NCI-H2081 treated with DMSO at 0.1 percent for 48 hours (cell line): Measurements from ENCODE around the gene HNRNPA2B1.
"Not testable (repeated sequence)": the region's sequence is repeated elsewhere in the genome, so short reads cannot be mapped to it uniquely, and the experiment has no call there.

Experiments
- DNase-seq: peaks from one replicate; lab custom pipeline; 2025; lab: John Stamatoyannopoulos, UW

HNRNPA2B1 gene

DNA sequence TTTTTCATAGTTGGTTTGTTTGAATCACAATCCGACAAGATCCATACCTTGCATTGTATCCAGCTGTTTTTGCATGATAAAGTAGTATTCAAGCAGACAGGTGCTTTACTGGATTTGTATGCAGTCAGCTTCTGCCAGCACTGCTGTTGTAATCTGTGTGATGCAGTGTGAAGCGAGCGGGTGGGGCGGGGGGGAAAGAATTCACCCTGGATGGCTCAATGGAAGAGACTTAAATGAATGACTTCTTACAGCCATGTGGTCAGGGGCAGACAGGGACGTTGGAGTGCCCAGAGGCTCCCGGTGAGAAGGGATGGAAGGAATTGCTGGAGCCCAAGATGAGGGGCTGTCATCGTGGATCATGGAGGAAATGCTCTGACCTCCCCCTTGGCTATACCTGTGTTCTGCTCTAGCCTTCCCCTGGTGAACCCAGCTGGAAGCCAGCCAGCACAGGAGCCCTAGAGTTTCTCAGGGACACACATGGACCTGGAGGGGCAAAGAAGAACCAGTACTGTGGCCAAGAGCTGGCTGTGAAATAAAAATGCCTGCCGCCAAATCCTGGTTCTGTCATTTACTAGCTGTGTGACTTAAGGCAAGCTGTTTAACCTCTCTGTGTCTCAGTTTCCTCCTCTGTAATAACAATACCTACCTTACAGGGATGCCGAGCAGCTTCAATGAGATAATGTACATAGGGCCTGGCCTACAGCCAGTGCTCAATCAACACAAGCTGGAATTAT is 34.4 kb downstream of the HNRNPA2B1 start:
- DNase-seq = no peak

DNA sequence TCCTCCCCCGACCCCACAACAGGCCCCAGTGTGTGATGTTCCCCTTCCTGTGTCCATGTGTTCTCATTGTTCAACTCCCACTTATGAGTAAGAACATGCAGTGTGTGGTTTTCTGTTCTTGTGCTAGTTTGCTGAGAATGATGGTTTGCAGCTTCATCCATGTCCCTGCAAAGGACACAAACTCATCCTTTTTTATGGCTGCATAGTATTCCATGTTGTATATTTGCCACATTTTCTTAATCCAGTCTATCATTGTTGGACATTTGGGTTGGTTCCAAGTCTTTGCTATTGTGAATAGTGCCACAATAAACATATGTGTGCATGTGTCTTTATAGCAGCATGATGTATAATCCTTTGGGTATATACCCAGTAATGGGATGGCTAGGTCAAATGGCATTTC is 36.7 kb downstream of the HNRNPA2B1 start:
- DNase-seq = not testable (repeated sequence)

DNA sequence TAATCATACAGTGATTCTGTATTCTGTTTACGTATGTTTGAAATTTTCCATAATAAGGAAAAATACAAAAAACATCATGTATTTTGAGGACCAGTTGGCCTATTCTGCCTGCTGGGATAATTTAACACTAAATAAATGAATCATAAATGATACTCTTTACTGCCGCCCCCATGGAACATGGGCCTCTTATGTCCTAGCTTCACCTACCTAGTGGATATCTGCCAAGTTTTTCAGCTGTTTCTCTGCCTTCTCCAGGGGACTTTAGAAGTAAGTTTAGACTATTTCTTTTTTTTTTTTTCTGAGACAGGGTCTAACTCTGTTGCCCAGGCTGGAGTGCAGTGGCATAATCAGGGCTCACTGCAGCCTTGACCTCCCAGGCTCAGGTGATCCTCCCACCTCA is 38.1 kb downstream of the HNRNPA2B1 start:
- DNase-seq = no peak

DNA sequence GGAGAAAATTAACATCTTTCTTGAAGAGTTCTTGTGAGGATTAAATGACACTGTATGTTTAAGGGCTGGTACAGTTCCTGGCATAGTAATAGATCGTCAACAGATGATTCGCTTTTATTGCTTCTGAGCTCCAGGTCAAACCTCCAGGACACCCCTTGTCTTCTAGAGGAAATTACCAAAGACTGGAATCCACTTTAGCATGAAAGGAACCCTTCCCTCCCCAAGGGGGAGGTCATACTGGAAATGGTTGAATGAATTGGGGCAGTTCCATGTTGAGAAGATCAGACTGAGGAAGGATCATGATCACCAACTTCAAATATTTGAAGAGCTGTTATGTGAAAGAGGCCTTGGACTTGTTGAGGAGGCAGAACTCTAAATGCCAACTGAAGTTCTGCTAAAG is 39.6 kb downstream of the HNRNPA2B1 start:
- DNase-seq = no peak

DNA sequence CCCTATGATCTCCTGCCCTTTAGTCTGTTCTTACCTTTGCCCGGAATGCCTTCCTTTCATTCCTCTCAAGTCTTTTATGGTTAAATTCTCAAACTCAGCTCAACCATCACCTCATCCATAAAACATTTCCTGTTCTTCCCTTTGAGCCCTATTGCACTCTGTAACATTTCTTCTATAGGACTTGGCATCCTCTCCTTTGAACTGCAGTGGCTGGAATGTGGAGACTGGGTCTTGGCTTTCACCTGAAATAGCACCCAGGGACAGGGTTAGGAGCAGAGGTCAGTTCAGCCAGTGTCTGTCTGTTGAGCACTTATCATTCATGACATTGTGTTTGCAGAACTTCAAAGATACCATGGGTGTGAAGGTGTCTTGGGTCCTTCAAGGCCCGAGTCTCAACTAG is 41.3 kb downstream of the HNRNPA2B1 start:
- no peak for DNase-seq

DNA sequence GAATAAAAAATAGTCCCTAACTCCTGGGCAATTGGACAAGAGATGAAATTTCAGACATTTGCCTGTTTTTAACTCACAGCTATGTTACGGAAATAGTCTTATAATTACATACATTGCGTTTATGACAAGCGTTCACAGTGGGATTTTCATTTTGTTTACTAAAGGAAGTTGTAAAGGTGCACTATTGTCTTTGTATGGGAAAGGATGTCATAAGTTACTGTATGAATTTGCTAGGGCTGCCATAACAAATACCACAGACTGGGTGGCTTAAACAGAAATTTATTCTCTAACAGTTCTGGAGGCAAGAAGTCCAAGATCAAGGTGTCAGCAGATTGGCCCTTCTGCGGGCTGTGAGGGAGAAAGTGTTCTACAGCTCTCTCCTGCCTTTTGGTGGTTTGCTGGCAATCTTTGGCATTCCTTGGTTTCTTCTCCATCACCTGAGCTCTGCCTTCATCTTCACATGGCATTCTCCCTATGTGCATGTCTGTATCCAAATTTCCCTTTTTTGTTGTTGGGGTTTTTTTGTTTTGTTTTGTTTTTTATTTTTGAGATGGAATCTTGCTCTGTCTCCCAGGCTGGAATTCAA is 42.9 kb downstream of the HNRNPA2B1 start:
- no peak for DNase-seq

DNA sequence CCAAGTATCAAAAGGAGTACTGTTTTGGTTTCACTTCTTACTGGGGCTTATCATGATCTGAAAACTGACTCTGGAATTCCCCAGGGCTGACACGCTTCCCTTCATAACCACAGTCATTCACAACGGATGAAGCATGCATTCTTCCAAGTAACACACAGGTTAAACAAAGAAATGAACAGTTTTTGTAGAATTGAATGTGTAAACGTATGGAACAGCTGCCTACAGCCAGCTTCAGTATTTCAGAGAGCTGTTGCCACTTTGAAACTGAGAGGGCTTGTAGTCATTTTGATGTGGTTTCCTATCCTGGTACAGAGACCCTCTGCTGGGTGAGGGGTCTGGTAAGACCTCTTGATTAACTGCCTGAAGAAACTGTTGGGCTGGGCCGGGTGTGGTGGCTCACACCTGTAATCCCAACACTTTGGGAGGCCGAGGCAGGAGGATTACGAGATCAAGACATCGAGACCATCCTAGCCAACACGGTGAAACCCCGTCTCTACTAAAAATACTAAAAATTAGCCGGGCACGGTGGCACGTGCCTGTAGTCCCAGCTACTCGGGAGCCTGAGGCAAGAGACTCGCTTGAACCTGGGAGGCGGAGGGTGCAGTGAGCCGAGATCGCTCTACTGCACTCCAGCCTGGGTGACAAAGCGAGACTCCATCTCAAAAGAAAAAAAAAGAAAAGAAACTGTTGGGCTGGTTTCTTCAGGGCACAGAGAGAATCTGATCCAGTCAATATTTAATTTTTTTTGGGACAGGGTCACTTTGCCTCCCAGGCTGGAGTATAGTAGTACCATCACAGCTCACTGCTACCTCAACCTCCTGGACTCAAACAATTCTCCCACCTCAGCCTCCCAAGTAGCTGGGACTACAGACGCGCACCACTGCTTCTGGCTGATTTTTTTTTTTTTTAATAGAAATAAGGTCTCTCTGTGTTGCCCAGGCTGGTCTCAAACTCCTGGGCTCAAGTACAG is 43.8 kb downstream of the HNRNPA2B1 start:
- DNase-seq = no peak

DNA sequence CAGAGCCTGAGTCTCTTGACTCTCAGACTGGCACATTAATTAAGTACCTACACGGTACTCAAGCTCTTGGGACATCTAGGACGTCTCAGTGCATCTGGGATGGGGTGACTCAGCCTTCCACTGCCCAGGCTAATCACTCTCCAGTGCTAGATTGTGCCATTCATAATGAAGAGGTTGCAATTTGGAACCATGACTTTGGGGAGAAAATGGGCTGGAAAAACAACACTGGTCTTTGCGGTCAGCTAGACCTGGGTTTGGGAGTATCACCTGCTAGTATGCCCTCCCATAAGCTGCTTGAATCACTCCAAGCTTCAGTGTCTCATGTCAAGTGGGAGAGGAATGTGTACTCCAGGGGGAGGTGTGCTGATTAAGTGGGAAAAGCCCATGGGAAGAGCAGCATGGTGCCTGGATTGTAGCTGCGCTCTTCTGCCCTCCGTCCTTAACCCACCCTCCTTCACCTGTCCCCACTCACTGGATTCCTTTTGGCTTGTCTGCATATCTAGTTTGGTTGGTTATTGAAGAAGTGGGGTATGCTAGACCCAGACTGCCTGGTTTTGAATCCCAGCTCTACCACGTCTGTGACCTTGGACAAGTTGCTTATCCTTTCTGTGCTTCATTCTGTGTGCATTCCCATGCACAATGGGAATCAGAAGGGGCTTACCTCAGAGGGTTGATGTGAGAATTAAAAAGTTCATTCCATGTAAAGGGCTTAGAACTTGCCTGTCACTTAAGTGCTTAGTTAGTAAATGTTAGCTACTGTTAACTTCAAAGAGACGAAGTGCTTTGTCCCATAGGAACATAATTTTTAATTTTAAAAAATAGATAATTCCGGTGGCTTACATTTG is 44.8 kb downstream of the HNRNPA2B1 start:
- no peak for DNase-seq

DNA sequence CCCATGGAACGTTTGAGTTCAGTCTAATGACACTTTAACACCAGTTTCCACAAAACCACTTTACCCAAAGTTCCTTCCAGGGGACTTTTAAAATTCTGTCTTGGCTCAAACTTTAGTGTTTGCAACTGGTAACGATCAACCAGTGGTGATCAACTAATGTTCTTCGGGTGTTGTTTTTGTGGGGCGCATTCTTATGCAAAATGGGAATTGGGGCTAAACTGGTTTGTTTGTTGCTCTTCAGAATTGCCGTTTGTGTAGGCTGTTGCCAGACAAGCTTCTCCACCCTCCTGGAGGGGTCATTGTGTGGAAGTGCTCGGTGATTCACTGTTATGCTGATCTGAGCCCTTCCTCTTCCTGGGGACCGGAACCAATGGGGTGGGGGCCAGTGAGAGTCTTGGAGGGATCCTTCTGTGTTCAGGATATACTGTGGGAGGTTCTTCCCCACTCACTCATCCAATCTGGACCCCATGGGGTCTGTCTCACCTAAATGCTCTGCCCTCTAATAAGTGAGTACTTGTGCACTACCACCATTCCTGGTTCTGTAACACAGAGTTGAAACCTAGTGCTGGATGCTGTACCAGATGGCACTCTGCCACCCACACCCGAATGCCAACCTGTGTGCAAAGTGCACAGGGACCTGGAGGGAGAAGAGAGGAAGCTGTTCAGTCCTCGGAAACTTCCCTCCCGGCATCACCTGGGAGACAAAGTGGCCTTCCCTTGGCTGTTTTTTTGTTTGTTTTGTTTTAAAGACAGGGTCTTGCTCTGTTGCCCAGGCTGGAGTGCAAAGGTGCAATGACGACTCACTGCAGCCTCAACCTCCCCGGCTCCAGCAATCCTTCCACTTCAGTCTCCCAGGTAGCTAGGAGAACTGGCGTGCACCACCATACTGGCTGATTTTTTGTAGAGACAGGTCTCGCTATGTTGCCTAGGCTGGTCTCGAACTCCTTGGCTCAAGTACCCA is 46.4 kb downstream of the HNRNPA2B1 start:
- no peak for DNase-seq

DNA sequence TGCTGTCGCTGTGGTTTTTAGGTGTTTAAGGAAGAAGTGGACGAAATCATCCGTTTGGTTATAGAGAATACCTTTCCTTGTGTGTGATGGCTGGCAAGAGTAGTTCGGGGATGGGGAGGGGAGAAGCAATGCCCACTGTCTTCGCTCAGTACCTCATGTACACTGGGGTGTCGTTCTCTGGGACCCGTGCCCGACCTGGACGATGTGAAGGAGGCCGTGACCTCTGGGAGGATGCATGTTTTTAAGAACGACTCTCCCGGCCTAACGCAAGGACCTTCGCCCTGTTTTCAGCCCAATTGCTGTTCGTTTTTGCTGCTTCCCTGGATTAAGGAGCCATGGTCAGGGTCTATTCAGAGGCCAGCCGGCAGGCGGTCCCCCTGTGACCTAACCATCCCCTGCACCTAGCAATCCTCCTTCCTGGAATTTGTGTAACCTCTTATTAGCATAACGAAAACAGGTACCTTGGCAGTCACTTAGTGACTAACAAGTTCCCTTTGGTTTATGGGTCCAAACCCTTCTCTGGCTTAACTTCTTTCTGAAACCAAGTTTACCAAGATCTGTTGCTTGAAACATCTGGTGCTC is 47.2 kb downstream of the HNRNPA2B1 start:
- no peak for DNase-seq

DNA sequence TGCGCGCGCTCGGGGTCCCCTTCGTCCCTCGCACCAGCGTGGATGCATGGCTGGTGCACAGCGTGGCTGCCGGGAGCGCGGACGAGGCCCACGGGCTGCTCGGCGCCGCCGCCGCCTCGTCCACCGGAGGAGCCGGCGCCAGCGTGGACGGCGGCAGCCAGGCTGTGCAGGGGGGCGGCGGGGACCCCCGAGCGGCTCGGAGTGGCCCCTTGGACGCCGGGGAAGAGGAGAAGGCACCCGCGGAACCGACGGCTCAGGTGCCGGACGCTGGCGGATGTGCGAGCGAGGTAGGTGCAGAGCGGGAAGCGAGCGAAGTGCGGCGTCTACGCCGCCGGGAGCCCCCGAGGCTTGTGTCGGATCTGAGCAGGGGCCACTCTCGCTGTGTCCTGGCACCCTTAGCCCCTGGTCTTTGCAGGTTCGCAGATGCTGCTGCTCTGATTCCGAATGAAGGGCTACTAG is 47.7 kb downstream of the HNRNPA2B1 start:
- not testable (repeated sequence) for DNase-seq

DNA sequence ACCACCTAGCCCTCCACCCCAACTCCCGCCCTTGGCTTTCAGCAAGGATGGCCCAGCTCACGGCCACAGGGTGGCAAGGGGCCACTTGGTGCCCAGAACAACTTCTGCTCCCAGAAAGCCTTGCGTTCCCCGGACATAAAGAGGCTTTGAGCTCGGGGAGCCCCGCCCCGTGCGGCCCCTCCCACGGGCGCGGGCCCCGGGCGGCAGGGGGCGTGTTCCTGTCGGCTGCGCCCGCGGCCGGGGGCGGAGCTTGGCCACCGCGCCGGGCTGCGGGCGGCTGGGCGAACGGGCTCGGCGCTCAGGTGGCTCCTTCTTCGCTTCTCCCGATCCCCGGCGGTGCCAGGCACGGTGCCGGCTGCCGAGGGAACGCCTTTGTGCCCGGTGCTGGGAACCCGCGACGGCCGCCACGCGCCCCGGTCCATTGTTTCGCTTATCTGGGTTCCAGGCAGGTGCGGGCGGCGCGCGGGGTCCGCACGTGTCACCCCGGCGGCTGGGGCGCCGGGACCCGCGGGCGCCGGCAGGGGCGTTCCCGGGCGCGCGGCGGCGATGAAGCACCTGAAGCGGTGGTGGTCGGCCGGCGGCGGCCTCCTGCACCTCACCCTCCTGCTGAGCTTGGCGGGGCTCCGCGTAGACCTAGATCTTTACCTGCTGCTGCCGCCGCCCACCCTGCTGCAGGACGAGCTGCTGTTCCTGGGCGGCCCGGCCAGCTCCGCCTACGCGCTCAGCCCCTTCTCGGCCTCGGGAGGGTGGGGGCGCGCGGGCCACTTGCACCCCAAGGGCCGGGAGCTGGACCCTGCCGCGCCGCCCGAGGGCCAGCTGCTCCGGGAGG is 48.4 kb downstream of the HNRNPA2B1 start, which contains the start of gene NFE2L3:
NFE2L3 (plus strand) TSS at position 246 of the 829 bp plus-strand sequence; CDS start at position 547, 301 bp downstream.
- DNase-seq = no peak

DNA sequence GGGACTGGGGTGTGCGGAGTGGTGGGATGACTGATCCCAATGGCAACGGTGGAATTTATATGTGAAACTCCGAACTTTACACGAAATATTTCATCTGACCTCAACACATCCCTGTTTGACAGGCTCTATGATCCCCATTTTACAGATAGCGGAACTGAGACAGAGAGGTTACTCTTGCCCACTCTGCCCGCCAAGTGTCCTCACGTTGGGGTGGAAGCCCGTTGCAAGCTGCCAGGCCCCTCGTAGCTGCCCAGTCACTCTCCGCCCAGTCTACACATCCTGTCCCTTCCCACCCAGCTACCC is 48.9 kb downstream of the HNRNPA2B1 start:
- no peak for DNase-seq

DNA sequence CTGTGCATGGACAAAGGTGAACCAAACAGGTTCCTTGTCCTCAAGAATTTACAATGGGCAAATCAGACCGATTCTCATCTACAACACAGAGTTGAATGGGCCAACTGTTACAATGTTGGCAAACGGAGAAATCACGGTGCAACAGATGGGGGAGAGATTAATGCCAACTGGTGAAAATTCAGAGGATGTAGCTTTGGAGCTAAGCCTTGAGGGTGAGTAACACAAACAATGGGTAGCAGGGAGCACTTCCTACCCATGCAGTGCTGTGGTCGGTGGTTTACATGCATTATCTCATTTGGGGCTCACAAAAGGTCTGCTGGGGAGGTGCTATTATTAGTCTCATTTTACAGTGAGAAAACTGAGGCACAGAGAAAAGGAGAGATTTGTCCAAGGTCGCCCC is 49.5 kb downstream of the HNRNPA2B1 start:
- DNase-seq = no peak

DNA sequence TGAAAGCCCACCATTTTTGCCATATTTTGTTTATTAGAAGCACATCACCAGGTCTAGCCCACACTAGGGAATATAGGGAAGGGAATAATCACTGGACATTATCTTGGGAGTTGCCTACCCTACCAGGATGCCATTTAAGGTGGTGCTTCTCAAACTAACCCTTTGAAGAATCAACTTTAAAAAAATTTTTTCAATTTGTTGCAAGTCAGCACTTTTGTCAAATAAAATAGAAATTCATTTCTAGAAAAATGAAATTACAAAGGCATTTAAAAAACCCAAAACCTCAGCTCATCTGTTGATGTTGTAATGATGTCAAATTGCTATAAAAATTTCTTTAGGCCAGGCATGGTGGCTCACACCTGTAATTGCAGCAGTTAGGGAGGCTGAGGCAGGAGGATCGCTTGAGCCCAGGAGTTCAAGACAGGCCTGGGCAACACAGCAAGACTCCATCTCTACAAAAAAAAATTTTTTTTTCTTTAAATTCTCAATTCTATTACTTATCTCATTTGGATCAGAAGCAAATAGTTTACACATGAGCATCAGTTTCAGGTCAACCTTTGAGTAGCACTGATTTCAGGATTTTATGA is 51.1 kb downstream of the HNRNPA2B1 start:
- no peak for DNase-seq

DNA sequence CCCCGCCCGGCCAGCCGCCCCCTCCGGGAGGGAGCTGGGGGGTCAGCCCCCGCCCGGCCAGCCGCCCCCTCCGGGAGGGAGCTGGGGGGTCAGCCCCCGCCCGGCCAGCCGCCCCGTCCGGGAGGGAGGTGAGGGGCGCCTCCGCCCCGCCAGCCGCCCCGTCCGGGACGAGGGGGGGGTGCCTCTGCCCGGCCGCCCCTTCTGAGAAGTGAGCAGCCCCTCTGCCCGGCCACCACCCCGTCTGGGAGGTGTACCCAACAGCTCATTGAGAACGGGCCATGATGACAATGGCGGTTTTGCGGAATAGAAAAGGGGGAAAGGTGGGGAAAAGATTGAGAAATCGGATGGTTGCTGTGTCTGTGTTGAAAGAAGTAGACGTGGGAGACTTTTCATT is 52.2 kb downstream of the HNRNPA2B1 start:
- DNase-seq = not testable (repeated sequence)

DNA sequence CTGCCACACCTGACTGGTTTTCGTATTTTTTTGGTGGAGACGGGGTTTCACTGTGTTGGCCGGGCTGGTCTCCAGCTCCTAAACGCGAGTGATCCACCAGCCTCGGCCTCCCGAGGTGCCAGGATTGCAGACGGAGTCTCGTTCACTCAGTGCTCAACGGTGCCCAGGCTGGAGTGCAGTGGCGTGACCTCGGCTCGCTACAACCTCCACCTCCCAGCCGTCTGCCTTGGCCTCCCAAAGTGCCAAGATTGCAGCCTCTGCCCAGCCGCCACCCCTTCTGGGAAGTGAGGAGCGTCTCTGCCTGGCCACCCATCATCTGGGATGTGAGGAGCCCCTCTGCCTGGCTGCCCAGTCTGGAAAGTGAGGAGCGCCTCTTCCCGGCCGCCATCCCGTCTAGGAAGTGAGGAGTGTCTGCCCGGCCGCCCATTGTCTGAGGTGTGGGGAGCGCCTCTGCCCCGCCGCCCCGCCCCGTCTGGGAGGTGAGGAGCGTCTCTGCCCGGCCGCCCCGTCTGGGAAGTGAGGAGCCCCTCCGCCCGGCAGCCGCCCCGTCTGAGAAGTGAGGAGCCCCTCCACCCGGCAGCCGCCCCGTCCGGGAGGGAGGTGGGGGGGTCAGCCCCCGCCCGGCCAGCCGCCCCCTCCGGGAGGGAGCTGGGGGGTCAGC is 52.8 kb downstream of the HNRNPA2B1 start:
- not testable (repeated sequence) for DNase-seq

DNA sequence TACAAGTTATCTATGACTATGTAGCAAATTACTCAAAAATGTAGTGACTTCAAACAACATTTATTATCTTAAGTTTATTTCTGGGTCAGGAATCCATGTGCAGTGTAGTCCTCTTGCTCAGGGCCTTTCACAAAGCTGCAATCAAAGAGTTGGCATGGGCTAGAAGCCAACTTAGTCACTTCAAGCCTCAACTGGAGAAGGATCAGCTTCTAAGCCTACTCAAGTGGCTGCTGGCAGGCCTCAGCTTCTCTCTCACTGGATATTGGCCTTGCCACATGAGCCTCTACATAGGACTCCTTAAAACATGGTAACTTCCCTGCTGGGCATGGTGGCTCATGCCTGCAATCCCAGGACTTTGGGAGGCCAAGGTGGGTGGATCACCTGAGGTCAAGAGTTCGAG is 53.5 kb downstream of the HNRNPA2B1 start:
- no peak for DNase-seq
